T-helper 1 cell (primary cell): Measurements from ENCODE around the gene RHOF.

Experiments used
- DNase-seq, 5 donors: peaks; one replicate each; pipeline ENCODE4 v3.0.0-alpha.2; 2012 to 2020
- total RNA-seq, 4 donors: gene quantifications; one replicate each; lab custom pipeline; 2026; lab: John Stamatoyannopoulos, UW

Gene RHOF, protein sequence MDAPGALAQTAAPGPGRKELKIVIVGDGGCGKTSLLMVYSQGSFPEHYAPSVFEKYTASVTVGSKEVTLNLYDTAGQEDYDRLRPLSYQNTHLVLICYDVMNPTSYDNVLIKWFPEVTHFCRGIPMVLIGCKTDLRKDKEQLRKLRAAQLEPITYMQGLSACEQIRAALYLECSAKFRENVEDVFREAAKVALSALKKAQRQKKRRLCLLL
- 79.7 to 156 (median 93.8) reads per million in 4 donors for total RNA-seq

DNA sequence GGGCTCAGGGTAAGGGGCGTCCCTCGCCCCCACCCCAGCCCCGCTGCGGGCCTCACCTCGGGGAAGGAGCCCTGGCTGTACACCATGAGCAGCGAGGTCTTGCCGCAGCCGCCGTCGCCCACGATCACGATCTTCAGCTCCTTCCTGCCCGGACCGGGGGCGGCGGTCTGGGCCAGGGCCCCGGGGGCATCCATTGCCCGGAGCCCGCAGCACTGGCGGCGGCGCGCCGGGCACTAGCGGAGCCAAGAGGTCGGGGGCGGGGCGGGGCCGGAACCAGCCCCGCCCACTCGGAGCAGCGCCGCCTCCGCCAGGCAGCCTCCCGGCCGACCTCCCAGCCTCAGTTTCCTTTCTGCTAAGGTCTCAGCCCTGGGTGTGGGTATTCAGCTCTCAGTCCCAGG is at the start of gene RHOF:
RHOF (minus strand) TSS at position 249 of the 398 bp plus-strand sequence; CDS start at position 194, 55 bp downstream.
- DNase-seq = peak in 1 of 5 donors; percentile 67

DNA sequence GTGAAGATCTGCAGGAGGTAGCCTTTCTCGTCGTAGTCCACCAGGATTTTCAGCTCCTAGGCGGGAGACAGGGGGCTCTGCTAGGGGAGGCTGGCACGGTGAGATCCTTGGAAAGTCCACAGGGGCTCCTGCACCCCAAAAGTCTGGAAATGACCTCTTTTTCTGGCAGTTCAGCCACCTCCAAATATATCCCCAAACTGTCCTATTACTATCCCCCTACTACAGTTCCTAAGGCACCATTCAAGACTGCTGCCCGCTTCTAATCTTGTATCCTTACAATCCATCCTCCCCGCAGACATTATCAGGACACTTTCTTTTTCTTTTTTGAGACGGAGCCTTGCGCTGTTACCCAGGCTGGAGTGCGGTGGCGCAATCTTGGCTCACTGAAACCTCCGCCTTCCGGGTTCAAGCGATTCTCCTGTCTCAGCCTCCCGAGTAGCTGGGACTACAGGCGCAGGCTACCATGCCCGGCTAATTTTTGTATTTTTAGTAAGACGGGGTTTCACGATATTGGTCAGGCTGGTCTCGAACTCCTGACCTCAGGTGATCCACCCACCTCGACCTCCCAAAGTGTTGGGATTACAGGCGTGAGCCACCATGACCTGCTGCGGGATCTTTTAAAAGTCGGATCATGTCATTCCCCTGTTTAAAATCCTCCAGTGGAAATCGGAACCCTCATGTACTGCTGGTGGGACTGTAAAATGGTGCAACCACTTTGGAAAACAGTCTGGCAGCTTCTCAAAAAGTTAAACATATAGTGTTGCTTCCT is 46.7 kb upstream of the RHOF start:
- DNase-seq = no peak

DNA sequence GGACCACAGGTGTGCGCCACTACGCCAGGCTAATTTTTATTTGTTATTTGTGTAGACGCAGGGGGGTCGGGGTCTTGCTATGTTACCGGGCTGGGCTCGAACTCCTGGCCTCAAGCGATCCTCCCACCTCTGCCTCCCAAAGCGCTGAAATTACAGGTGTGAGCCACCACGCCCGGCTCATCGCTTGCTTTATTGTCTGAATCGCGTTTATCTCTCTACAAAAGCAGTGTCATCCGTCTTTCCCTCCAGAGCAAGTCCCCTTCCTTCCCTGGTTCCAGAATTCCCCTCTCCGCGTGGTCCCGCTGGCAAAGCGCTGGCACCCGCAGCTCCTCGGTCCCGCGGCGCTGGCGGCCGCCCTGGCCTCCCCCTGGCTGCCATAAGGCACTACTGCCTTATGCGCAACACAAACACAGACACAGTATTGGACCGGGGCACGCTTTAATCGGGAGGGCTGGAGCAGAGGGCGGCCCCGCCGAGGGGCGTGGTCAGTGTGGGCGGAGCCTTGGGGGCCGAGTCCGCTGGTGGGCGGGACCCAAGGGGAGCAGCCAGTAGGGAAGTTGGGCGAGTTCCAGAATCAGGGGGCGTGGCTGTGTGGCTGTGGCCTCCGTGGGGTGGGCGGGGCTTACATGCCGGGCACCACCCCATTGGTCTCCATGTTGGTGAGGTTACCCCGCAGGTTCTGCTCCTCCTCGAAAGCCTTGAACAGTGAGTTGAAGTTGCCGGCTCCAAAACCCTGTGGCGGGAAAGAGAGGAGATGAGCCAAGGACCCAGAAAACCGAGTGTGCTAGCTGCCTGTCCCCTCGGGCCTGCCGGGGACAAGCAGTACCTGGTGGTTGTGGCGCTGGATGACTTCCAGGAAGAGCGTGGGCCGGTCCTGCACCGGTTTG is 45.9 kb upstream of the RHOF start:
- DNase-seq = peak; percentile 98 to 100 (median 100)

DNA sequence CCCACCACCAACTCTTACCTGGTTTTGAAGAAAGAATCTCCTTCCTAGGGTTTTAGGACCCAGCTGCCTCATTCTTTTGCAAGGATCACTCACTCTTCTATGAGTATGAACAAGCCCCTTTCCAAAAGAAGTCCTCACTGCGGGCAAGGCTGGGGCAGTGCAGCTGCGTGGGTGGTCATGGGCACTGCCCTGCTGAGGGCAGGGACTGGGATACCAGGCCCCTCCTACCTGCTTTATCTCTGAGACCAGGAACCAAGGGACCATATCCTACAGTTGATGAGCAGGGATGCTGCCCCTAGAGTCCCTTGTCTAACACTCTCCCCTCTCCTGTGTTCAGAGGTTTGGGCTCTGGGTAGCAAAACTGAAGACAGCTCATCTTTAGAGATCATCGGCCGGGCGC is 44.6 kb upstream of the RHOF start:
- no peak for DNase-seq

DNA sequence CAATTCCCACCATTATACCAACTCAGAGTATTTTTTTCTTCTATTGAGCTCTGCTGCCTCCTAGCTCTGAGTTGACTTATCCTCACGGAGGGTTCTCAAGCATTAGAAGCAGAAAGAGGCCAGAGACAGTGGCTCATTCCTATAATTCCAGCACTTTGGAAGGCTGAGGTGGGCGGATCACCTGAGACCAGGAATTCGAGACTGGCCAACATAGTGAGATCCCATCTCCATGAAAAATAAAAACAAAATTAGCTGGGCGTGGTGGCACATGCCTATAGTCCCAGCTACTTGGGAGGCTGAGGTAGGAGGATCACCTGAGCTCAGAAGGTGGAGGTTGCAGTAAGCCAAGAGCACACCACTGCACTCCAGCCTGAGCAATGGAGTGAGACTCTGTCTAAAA is 44.2 kb upstream of the RHOF start:
- DNase-seq = no peak

DNA sequence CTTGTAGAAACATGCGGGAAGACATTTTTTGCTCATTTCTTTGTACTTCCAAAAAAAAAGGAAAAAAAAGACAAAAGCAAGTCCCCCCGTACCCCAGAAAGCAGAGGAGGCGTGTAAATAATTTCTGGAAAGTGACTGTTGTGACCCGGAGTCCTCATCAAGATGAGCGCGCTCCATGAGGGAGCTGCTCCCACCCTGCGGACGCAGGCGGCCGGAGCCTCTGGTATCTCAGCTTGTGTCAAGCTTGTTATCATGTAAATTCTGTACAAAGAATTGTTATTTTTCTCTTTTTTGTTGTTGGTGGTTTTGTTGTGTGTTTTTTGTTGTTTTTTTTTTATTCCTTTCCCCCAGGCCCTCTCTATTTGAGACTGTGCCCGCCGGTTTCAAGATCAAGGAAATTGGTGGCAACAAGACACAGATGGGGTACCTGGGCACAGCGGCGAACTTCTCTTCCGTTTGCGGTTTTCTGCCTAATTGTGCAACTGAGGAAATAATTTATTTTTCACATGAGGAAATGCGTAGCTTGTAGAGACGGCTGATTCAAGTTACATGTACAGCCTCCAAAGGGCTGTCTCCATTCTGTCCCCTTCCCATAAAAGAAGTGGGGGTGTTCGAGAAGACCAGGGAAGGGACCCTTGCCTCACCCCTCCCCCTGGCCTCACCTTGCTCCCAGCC is 38.2 kb upstream of the RHOF start:
- no peak for DNase-seq

DNA sequence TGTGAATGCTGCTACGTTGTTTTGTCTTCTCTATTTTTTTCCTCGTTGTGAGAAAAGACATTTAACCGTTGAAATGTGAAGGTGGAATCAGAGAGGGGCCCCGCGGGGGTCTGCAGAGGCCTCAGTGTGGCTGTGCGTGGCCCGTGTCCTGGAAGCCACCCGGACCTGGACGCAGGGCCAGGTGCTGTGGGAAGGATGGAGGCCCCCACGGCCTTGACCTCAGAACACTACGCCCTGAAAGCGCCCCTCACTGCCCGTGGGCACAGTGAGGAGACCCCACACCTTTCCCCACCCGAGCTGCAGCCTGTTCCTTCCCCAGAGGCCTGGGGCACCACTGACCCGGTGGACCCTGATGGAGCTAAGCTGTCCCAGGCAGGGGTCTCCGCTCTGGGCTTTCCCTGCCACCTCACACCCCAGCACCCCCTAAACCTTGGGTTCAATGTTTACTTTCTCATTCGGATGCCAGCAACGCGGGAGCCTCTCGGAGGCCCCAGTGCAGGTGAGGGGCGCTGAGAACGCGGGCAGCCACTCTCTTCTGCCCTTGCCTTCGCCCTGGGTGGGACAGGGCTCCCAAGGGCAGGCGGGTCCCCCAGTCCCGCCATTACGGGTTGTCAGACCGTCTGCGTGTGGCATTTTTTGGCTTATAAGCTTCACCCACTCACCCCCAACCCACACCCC is 37.2 kb upstream of the RHOF start:
- no peak for DNase-seq

DNA sequence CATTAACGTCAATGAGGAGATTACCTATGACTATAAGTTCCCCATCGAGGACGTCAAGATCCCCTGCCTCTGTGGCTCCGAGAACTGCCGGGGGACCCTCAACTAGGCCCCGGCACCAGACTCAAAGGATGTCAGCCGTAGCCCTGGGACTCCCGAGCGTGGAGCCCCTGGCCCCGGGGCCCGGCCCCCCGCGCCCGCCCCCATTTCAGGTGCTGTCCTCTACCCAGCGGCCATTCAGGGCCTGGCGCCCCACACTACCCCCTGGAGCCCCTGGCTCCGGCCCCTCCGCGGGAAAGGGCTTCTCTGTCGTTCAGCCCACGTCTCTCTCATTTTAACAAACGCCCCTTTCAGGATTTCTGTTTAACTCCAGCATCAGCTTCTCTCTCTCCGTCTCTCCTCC is 36.6 kb upstream of the RHOF start:
- no peak for DNase-seq

DNA sequence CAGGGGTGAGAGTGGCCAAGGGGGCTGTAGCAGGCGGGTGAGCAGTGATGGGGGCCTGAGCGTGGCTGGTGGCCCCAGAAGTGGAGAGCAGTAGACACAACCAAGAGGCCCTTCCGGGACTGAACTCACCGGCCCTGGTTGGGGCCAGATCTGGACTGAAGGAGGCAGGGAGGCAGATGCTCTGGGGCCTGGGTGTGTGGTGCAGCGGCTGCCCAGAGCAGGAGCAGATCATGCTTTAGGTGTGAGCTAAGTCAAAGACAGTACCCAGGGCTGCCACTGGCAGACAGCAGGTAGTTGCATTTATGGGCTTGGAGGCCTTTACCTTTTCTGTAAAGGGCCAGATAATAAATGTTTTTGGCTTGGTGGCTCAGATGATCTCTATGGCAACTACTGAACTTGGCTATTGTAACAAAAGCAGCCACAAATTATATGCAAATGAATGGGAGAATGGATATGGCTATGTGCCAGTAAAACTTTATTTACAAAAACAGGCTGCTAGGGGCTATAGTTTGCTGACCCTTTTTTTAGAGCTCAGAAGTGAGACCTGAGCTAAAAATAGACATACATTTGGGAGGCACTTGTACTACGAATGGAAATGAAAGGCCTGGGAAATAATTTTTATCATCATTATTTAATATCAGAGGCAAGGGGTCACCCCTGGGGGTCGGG is 35.9 kb upstream of the RHOF start:
- DNase-seq = no peak

DNA sequence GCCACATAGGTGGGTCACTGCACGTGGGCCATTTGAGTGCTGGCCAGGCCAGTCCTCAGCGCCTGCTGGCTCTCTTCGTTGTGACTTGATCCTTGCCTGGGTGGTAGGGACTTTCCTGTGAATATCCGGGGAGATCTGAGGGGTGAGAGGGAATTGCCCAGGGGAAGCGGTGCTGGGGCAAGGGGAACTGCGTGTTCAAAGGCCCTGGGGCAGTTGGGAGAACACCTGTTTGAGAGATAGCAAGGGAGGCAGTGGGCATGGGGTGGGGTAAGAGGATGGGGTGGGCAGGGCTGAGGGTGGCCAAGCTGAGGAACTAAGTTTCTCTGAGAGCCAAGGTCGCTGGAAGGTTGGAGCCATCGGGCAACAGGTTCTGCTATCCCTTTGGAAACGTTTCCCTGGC is 35.3 kb upstream of the RHOF start:
- DNase-seq = no peak

DNA sequence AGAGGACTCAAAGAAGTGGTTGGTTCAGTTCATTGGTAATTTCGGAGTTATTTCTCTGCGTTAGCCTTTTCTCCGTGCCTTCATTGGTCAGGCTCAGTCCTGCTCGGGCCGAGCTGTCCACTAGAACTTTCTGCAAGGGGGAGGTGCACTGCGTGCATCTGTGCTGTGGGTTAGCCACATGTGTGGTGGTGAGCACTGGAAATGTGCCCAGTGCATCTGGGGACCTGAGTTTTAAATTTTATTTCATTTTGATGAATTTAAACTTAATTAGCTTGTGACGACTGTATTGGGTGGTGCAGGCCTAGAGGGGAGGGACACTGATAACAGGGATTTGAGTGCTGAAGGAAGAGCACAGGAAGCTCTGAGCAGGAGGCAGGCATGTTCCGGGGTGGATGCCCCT is 34.8 kb upstream of the RHOF start:
- no peak for DNase-seq

DNA sequence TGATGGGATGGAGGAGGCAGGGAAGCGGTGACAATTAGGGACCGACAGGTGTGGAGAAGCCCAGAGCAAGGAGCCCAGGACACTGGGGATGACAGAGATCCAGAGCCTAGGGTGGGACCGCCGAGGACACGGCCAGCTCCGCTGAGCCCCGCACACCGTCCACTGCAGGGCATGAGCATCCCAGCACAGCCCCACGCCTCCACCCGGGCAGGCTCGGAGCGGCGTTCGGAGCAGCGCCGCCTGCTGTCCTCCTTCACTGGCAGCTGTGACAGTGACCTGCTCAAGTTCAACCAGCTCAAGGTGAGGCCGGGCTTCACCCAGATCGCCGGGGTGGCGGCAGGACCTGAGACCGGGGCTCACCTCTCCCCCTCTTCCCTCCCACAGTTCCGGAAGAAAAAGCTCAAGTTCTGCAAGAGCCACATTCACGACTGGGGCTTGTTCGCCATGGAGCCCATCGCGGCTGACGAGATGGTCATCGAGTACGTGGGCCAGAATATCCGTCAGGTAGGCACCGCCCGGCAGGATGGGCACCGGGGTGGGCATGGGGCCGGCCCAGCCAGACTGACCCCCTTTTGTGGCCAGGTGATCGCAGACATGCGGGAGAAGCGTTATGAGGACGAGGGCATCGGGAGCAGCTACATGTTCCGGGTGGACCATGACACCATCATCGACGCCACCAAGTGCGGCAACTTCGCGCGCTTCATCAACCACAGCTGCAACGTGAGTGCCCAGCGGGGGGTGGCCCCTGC is 34.0 kb upstream of the RHOF start:
- no peak for DNase-seq

DNA sequence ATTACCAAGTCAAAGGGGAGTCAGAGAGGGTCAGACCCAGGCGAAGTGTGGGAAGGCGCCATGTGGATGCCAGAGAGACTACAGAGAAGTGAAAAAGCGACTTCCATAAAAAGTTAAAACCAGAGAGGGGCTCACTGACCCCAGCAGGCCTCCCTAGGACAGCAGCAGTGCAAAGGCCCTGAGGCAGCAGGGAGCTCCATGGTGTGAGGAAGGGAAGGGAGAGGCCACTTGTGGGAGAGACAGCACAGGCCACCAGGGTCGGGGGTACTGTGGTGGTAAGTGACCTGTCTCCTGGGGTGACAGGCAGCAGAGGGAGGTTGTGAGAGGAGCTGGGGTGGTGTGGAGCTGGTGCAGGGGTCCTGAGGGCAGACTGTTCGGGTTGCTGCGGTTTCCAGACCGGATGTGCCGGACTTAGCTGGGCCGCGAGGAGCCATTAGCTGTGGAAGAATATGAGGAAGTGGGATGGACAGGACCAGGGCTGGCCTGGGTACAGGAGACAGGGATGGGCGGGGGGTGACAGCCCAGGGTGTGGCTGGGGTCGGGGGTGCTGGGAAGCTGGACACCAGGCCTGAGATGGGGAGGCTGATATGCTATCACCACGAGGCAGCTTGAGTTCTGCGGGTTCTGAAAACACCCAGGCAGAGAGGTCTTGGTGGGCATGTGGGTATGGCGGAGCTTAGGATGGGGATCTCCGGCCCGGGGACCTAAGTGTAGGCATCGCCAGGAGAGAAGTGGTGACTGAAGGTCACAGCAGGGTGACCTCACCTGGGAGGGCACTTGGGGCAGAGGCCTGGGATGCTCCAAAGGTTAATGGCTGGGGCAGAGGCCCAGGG is 33.0 kb upstream of the RHOF start:
- DNase-seq = no peak

DNA sequence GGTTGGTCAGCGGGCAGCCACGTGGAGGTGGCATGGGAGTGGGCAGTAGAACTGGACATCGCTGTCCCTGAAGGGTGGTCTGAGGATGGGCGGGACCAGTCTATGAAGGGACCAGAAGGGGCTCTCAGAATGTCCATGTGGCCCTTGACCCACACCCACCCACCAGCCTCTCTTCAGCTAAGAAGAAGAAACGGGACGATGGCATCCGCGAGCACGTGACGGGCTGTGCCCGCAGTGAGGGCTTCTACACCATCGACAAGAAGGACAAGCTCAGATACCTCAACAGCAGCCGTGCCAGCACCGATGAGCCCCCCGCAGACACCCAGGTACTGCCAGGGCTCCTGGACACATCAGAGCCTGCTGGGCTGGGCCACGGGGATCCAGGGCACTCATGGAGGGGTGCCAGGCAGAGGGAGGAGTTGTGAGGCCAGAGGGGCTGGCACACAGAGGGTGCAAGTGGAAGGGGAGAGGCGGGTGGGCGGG is 31.6 kb upstream of the RHOF start:
- no peak for DNase-seq

DNA sequence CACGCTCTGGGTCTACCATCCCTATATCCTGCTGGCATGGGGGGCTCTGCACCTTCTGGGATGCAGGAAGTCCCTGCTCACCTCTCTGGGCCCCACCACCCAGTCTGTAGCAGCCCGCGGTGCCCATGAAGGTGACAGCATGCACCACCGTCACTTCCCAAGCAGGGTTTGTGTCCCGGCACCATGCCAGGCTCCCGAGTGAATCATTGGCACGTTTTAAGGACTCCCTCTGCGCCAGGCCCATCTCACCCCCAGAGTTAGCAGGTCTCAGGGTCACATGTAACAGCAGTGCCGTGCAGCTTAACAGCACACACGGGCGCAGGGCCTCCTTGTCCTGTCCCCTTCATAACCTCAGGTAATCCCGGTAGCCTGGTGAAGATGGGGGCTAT is 30.2 kb upstream of the RHOF start:
- DNase-seq = no peak

DNA sequence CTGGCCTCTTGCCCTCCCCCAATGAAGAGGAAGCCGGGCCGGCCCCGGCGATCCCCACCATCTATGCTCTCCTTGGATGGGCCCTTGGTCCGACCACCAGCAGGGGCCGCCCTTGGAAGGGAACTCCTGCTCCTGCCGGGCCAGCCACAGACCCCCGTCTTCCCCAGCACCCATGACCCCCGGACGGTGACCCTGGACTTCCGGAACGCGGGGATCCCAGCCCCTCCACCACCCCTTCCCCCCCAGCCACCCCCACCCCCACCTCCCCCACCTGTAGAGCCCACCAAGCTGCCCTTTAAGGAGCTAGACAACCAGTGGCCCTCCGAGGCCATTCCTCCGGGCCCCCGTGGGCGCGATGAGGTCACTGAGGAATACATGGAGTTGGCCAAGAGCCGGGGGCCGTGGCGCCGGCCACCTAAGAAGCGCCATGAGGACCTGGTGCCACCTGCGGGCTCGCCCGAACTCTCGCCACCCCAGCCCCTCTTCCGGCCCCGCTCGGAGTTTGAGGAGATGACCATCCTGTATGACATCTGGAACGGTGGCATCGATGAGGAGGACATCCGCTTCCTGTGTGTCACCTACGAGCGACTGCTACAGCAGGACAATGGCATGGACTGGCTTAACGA is 29.7 kb upstream of the RHOF start:
- no peak for DNase-seq

DNA sequence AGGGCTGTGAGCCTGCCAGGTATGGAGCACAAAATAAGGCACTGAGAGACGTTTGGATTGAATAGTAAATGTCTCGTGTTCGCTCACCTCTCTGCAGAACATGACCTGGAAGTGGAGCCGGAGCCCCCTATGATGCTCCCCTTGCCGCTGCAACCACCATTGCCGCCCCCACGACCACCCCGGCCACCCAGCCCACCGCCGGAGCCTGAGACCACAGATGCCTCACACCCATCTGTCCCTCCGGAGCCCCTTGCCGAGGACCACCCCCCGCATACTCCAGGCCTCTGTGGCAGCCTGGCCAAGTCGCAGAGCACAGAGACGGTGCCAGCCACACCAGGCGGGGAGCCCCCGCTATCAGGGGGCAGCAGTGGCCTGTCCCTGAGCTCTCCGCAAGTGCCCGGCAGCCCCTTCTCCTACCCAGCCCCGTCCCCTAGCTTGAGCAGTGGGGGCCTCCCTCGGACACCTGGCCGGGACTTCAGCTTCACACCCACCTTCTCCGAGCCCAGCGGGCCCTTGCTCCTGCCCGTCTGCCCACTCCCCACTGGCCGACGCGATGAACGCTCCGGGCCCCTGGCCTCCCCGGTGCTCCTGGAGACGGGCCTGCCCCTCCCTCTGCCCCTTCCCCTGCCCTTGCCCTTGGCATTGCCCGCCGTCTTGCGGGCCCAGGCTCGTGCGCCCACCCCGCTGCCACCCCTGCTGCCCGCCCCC is 29.1 kb upstream of the RHOF start:
- DNase-seq = no peak

DNA sequence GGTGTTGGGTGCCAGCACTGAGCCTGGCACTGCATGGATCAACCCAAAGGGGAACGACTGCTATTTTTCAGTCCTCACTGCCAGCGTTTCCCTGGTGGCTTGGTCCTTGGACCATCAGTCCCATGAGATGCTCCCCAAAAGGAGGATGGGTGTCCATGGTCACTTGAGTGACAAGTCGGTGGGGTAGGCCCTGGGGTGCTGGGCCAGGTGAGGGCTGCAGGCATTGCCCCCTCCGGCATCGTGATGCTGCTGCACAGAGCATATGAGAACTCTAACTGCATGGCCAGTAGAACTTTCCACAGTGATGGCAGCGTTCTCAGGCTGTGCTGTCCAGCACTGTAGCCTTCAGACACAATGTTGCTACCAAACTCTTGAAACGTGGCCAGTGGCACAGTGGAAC is 26.6 kb upstream of the RHOF start:
- DNase-seq = no peak
